HepG2 (cell line): ENCODE measurements around the gene FAM81A. TPM values are rescaled to one million over a fixed set of nuclear protein-coding genes. Genes with fewer than 3 reads are reported as not detected.

ENCODE experiments used
- ATAC-seq: fragments of 200-7000 bp; cut with Tn5 transposase; 3 replicates; pipeline ENCODE4 v1.9.1; 2020; ENCODE audit warnings: mild to moderate bottlenecking, moderate library complexity
- BruUV-seq: library from RNA; stranded (reverse); fragments of 400-500 nt; replicated peaks from 2 replicates; lab custom pipeline; 2021; lab: Mats Ljungman, UMichigan
- CTCF ChIA-PET: fragments of 300-600 bp; formaldehyde crosslinking; extraction: SDS; loops from one replicate; lab custom pipeline; 2021; ENCODE audit warnings: low total read pairs, inconsistent platforms, low intra/inter-chr PET ratio; lab: Yijun Ruan, JAX
- POLR2A ChIA-PET: fragments of 350-600 bp; sonication (Branson Sonifier 250); formaldehyde crosslinking; loops from one replicate; lab custom pipeline; 2020; ENCODE audit warnings: antibody characterized with exemption, inconsistent platforms; lab: Yijun Ruan, JAX
- DNase-seq: peaks from one replicate; pipeline ENCODE4 v3.0.0-alpha.2; 2015; ENCODE audit warnings: low spot score
- FAIRE-seq: peaks from 3 replicates; lab custom pipeline; 2011; peaks lifted over from hg19 to GRCh38; lab: Jason Lieb, UNC
- H2AFZ ChIP-seq: one replicate; pipeline ENCODE4 v1.6.1; 2011; ENCODE audit warnings: low read length, inconsistent platforms
- H3K27ac ChIP-seq: fragments of 300-600 bp; 3 replicates; pipeline ENCODE4 v1.8.0; 2011; ENCODE audit warnings: mixed run types, mild to moderate bottlenecking, mixed read lengths, low read length, inconsistent platforms; ENCODE audit not compliant: insufficient read depth; ENCODE audit errors: extremely low read length
- H3K27me3 ChIP-seq, 2 experiments: fragments of 200-600 bp in 1 of 2; 2 replicates in 1 of 2; 3 replicates in 1 of 2; pipeline versions ENCODE4 v1.6.0 to v1.8.0; 2011; ENCODE audit warnings: low read length in 2 of 2, mild to moderate bottlenecking in 2 of 2, moderate library complexity in 2 of 2, inconsistent platforms in 1 of 2; ENCODE audit not compliant: insufficient read depth in 2 of 2, control insufficient read depth in 1 of 2
- H3K36me3 ChIP-seq, 2 experiments: fragments of 200-600 bp in 1 of 2; replicated peaks in 1 of 2; 2 replicates in 1 of 2; 3 replicates in 1 of 2; pipeline versions ENCODE4 v1.5.1 to v1.8.0; 2011; ENCODE audit warnings: low read length in 2 of 2, inconsistent platforms in 1 of 2; ENCODE audit not compliant: insufficient read depth in 2 of 2, control insufficient read depth in 1 of 2
- H3K4me1 ChIP-seq: 2 replicates; pipeline ENCODE4 v1.5.1; 2012; ENCODE audit warnings: low read length, inconsistent platforms; ENCODE audit not compliant: insufficient read depth
- H3K4me2 ChIP-seq: 2 replicates; pipeline ENCODE4 v1.6.0; 2011; ENCODE audit warnings: low read depth, low read length, inconsistent platforms
- H3K4me3 ChIP-seq, 3 experiments: fragments of 200-600 bp in 1 of 3; sonication (generic), shearing (Covaris generic) in 1 of 3; replicated peaks in 1 of 3; 2 replicates each; pipeline ENCODE4 v1.5.1; 2011 to 2016; ENCODE audit warnings: low read length in 3 of 3, inconsistent platforms in 2 of 3, low read depth in 2 of 3, mild to moderate bottlenecking in 2 of 3, control low read depth in 1 of 3, mixed read lengths in 1 of 3; ENCODE audit not compliant: insufficient read depth in 1 of 3
- H3K79me2 ChIP-seq: one replicate; pipeline ENCODE4 v1.6.1; 2011; ENCODE audit warnings: low read length, inconsistent platforms; ENCODE audit not compliant: insufficient read depth
- H3K9ac ChIP-seq: 2 replicates; pipeline ENCODE4 v1.6.0; 2011; ENCODE audit warnings: mild to moderate bottlenecking, low read depth, low read length, inconsistent platforms; ENCODE audit not compliant: insufficient read depth
- H3K9me3 ChIP-seq: 2 replicates; pipeline ENCODE4 v1.5.1; 2012; ENCODE audit warnings: mild to moderate bottlenecking, low read length
- H4K20me1 ChIP-seq: 2 replicates; pipeline ENCODE4 v1.6.0; 2011; ENCODE audit warnings: inconsistent platforms, mild to moderate bottlenecking, low read length, moderate library complexity; ENCODE audit not compliant: insufficient read depth
- AKAP8 ChIP-seq: sonication (generic); formaldehyde crosslinking; IDR thresholded peaks from 2 replicates; pipeline ENCODE4 v1.5.1; 2020; ENCODE audit warnings: mild to moderate bottlenecking, missing genetic modification reagents
- ASH2L ChIP-seq: fragments of 300-600, 200-600 bp; sonication (generic); IDR thresholded peaks from 2 replicates; pipeline ENCODE4 v1.7.0; 2017; ENCODE audit warnings: low read depth, mild to moderate bottlenecking, moderate library complexity, mixed read lengths, low read length; ENCODE audit not compliant: insufficient read length
- KLF12 ChIP-seq: sonication (generic); formaldehyde crosslinking; IDR thresholded peaks from 2 replicates; pipeline ENCODE4 v1.4.0; 2020; ENCODE audit warnings: missing genetic modification reagents, borderline replicate concordance
- MAFK ChIP-seq, 2 experiments: IDR thresholded peaks in 1 of 2; conservative IDR thresholded peaks in 1 of 2; 2 replicates each; pipeline ENCODE4 v1.6.1; 2011; ENCODE audit warnings: improper control_type of control experiment in 2 of 2, low read length in 2 of 2
- NFE2L2 ChIP-seq: fragments of 150-350 bp; IDR thresholded peaks from 2 replicates; pipeline ENCODE4 v1.6.1; 2014; ENCODE audit warnings: low read length
- WGBS: methylation state at CpG from one replicate; pipeline ENCODE4 v1.1.6; 2017; ENCODE audit warnings: low lambda C conversion rate; 5-methylcytosine and 5-hydroxymethylcytosine counted together
- in situ Hi-C: cut with HindIII; loops from 2 replicates; pipeline ENCODE4 v1.10.0; 2017; ENCODE audit warnings: low pct_unique_long_range_greater_than_20kb; ENCODE audit not compliant: extremely low pct_ligation_motif_present
- intact Hi-C: fragments of 100-400 bp; cut with micrococcal nuclease; formaldehyde crosslinking; loops from one replicate; pipeline ENCODE4 v1.10.0; 2022; ENCODE audit not compliant: unreplicated experiment
- polyA plus RNA-seq, 8 experiments: library from polyadenylated mRNA; depleted of rRNA in 3 of 8; stranded (reverse) in 7 of 8; unstranded in 1 of 8; fragments of >200 nt; fragmentation: Illumina TruSeq in 4 of 8; extraction: Trizol in 4 of 8; gene quantifications; 2 replicates each; pipeline versions ENCODE4 v1.2.1 to v1.2.3, GENCODE V29; 2011 to 2016; ENCODE audit warnings: low read depth in 4 of 8, missing spikeins in 1 of 8, mixed read lengths in 1 of 8; ENCODE audit not compliant: insufficient read depth in 1 of 8
- total RNA-seq, 5 experiments: library from RNA; depleted of rRNA; stranded (reverse); fragments of >200 nt; fragmentation: Illumina TruSeq; extraction: Trizol; gene quantifications; 2 replicates each; pipeline ENCODE4 v1.2.3, GENCODE V29; 2016; ENCODE audit warnings: low read depth in 1 of 5
- TF ChIP-seq, protein P1 (sequence below): sonication (generic); formaldehyde crosslinking; IDR thresholded peaks from 2 replicates; pipeline ENCODE4 v1.5.0; 2020; ENCODE audit warnings: mild to moderate bottlenecking, missing genetic modification reagents

The FAM81A gene
- total and polyA plus RNA-seq, 2 of the 13 experiments (the other 11 are each of a cell fraction or from before 2014, with no cell fraction given): 0.09 TPM; not detected in 1

DNA sequence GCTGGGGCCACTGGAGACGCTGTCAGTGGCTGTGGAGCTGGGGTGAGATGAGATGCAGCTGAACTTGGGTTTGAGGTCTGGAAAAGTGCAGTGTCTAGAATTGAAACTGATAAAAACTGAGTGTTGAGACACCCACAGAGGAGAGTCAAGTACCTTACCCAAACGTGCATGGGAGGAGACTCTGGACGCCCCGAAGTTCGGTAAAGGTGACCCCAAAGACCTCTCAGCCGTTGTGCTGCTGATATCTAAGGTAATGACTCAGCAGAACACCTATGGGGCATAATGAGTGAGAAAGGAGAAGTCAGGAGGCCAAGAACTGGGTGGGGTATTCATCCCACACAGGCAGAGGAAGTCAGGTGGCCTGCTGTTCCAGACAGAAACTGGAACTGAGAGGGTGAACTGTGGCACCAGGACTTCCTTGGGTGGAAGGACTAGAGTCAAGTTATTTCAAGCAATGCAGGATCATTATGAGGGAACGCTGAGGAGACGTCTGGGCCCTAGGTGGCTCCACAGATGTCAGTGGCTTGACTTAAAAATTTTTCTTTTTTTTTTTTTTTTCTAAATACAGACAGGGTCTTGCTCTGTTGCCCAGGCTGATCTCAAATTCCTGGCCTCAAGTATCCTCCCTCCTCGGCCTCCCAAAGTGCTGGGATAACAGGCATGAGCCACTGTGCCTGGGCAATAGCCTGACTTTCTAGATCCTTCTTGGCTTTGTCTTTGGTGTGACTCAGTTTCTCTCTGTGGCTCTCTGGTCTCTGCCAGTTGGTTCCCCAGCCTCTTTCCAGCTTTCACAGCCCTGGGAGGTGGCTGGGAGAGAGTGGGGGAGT lies 105.9 kb downstream of the FAM81A start:
- CTCF ChIA-PET: no interaction called here
- intact Hi-C loops (no loop called here), in situ Hi-C loops (loop anchor here (5.0 kb wide), 1 partner anchor 73 kb away; no protein-coding TSS in a partner anchor)
- Histone ChIP-seq H2AFZ (no peak overlapping the region), H3K4me1 (peaks cover 46% of the 10 kb centered on the region), H4K20me1 (no peaks in the 10 kb centered on the region), H3K9ac (no peak overlapping the region), H3K27ac (no peak overlapping the region), H3K79me2 (no peaks in the 10 kb centered on the region), H3K9me3 (no peaks in the 10 kb centered on the region), H3K27me3 (peaks cover 4 to 28% of the 10 kb centered on the region in 2 experiments; a peak in 4 of 5 replicates), H3K4me2 (peak overlapping the region; percentile 19), H3K36me3 (no peaks in the 10 kb centered on the region), H3K4me3 (no peak overlapping the region)
- POLR2A ChIA-PET: no interaction called here
- DNase-seq: no peak
- FAIRE-seq: no peak
- ATAC-seq: no peak
- TF ChIP-seq NFE2L2 (0 out of 2 replicates have a peak, but pooled peaks have one; percentile 44), KLF12 (CRISPR knock-in tag) (no peak), MAFK (conservative IDR thresholded peaks at IDR 0.05 in 1 of 2, IDR thresholded peaks at IDR 0.05 in 1 of 2; ENCODE audit: low read length in 2 of 2) (peak in 1 of 2 experiments; percentile 16; a peak in 1 of 4 replicates), ASH2L (no peak), AKAP8 (CRISPR knock-in tag) (no peak)
- TF ChIP-seq, protein P1, sequence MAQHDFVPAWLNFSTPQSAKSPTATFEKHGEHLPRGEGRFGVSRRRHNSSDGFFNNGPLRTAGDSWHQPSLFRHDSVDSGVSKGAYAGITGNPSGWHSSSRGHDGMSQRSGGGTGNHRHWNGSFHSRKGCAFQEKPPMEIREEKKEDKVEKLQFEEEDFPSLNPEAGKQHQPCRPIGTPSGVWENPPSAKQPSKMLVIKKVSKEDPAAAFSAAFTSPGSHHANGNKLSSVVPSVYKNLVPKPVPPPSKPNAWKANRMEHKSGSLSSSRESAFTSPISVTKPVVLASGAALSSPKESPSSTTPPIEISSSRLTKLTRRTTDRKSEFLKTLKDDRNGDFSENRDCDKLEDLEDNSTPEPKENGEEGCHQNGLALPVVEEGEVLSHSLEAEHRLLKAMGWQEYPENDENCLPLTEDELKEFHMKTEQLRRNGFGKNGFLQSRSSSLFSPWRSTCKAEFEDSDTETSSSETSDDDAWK (CRISPR knock-in tag): no peak
- 31% methylated on average over 9 of the region's 9 CpGs for WGBS
- BruUV-seq: no TSS peak
